Caco-2 (cell line): ENCODE measurements around the gene HOXD12. TPM values are rescaled to one million over a fixed set of nuclear protein-coding genes. Genes with fewer than 3 reads are reported as not detected.

Experiments used
- BruUV-seq: library from RNA; stranded (reverse); fragments of 400-500 nt; replicated peaks from 2 replicates; lab custom pipeline; 2021; lab: Mats Ljungman, UMichigan
- CTCF ChIA-PET: fragments of 300-600 bp; sonication (Branson Sonifier 250); formaldehyde crosslinking; loops from one replicate; lab custom pipeline; 2022; ENCODE audit warnings: antibody characterized with exemption; lab: Charles Lee
- POLR2A ChIA-PET: fragments of 300-600 bp; sonication (Branson Sonifier 250); formaldehyde crosslinking; loops from one replicate; lab custom pipeline; 2022; ENCODE audit warnings: antibody characterized with exemption; lab: Charles Lee
- DNase-seq, 2 experiments: peaks; one replicate each; pipeline versions ENCODE4 v3.0.0 to v3.0.0-alpha.2; 2020 to 2022
- H3K27me3 ChIP-seq: replicated peaks from 2 replicates; pipeline ENCODE4 v1.6.0; 2011; ENCODE audit warnings: low read length; ENCODE audit not compliant: control insufficient read depth, insufficient read depth
- H3K36me3 ChIP-seq: 2 replicates; pipeline ENCODE4 v1.5.1; 2011; ENCODE audit warnings: low read length; ENCODE audit not compliant: control insufficient read depth, insufficient read depth
- H3K4me1 ChIP-seq: fragments of 250-450 bp; sonication (Bioruptor Pico); 2 replicates; pipeline ENCODE4 v1.5.1; 2020; ENCODE audit warnings: mild to moderate bottlenecking
- H3K4me3 ChIP-seq: 2 replicates; pipeline ENCODE4 v1.5.1; 2011; ENCODE audit warnings: low read depth, mild to moderate bottlenecking, control low read depth, low read length
- H3K9me3 ChIP-seq: fragments of 250-450 bp; sonication (Bioruptor Pico); 2 replicates; pipeline ENCODE4 v1.5.1; 2020; ENCODE audit warnings: mild to moderate bottlenecking, moderate library complexity
- H3K27ac Mint-ChIP-seq: one replicate; pipeline ENCODE4 v1.8.0; 2022; ENCODE audit warnings: mixed read lengths; ENCODE audit not compliant: unreplicated experiment
- H3K27me3 Mint-ChIP-seq: one replicate; pipeline ENCODE4 v1.8.0; 2022; ENCODE audit warnings: mixed read lengths; ENCODE audit not compliant: insufficient read depth, unreplicated experiment
- H3K36me3 Mint-ChIP-seq: one replicate; pipeline ENCODE4 v1.8.0; 2022; ENCODE audit warnings: mild to moderate bottlenecking, mixed read lengths; ENCODE audit not compliant: insufficient read depth, unreplicated experiment
- H3K4me1 Mint-ChIP-seq: one replicate; pipeline ENCODE4 v1.8.0; 2022; ENCODE audit warnings: low read depth, mixed read lengths; ENCODE audit not compliant: unreplicated experiment
- H3K4me3 Mint-ChIP-seq: one replicate; pipeline ENCODE4 v1.8.0; 2022; ENCODE audit warnings: mild to moderate bottlenecking, moderate library complexity, mixed read lengths; ENCODE audit not compliant: unreplicated experiment
- H3K9me3 Mint-ChIP-seq: one replicate; pipeline ENCODE4 v1.8.0; 2022; ENCODE audit warnings: mixed read lengths; ENCODE audit not compliant: unreplicated experiment
- CTCF ChIP-seq, 2 experiments: fragments of 200-600 bp in 1 of 2; IDR thresholded peaks; 1 replicate in 1 of 2; 2 replicates in 1 of 2; pipeline versions ENCODE4 v1.5.1 to v1.8.0; 2011 to 2022; ENCODE audit warnings: antibody characterized with exemption in 1 of 2, control low read depth in 1 of 2, inconsistent platforms in 1 of 2, low read depth in 1 of 2, low read length in 1 of 2, mild to moderate bottlenecking in 1 of 2, moderate library complexity in 1 of 2; ENCODE audit not compliant: insufficient read depth in 1 of 2, severe bottlenecking in 1 of 2, unreplicated experiment in 1 of 2
- intact Hi-C: fragments of 100-400 bp; cut with micrococcal nuclease; formaldehyde crosslinking; loops from one replicate; pipeline ENCODE4 v1.10.0; 2022; ENCODE audit not compliant: unreplicated experiment
- total RNA-seq: library from RNA; stranded (reverse); gene quantifications from 2 replicates; pipeline ENCODE4 v1.2.3, GENCODE V29; 2022

Gene HOXD12
- total RNA-seq, 1 experiment from 2014 or later, result not detected

GRCh38 chr2:176137906-176138305, 38.3 kb downstream of the HOXD12 start:
- no peak overlapping the region for H3K27ac Mint-ChIP-seq
- DNase-seq, result no peak
- peaks cover 3% of the 10 kb centered on the region for H3K27me3 ChIP-seq
- BruUV-seq, result no TSS peak
- ChIA-PET CTCF (no interaction called here), POLR2A (no interaction called here)
- intact Hi-C loops, result loop anchor here (5.0 kb wide), 1 partner anchor 49 kb away; the partner anchor contains the start of gene HOXD1
- H3K9me3 ChIP-seq, result no peaks in the 10 kb centered on the region
- peaks cover 40% of the 10 kb centered on the region for H3K27me3 Mint-ChIP-seq
- 0 out of 2 replicates have a peak, but pooled peaks cover 8% of the 10 kb centered on the region for H3K4me1 ChIP-seq
- no peak overlapping the region for H3K4me3 ChIP-seq
- no peaks in the 10 kb centered on the region for H3K9me3 Mint-ChIP-seq
- no peaks in the 10 kb centered on the region for H3K36me3 ChIP-seq
- H3K4me1 Mint-ChIP-seq, result peaks cover 7% of the 10 kb centered on the region
- no peaks in the 10 kb centered on the region for H3K36me3 Mint-ChIP-seq
- no peak for TF ChIP-seq CTCF (IDR thresholded peaks at IDR 0.05; ENCODE audit: insufficient read depth in 1 of 2, low read depth in 1 of 2, low read length in 1 of 2, severe bottlenecking in 1 of 2, unreplicated experiment in 1 of 2)
- H3K4me3 Mint-ChIP-seq, result peak overlapping the region; percentile 76

GRCh38 chr2:176138526-176138922, 38.9 kb downstream of the HOXD12 start:
- Mint-ChIP-seq H3K4me1 (peaks cover 7% of the 10 kb centered on the region), H3K36me3 (no peaks in the 10 kb centered on the region), H3K27ac (no peak overlapping the region), H3K9me3 (no peaks in the 10 kb centered on the region), H3K4me3 (no peak overlapping the region), H3K27me3 (peaks cover 38% of the 10 kb centered on the region)
- BruUV-seq, result no TSS peak
- 0 out of 2 replicates have a peak, but pooled peaks cover 8% of the 10 kb centered on the region for H3K4me1 ChIP-seq
- ChIA-PET POLR2A (no interaction called here), CTCF (no interaction called here)
- no peak overlapping the region for H3K4me3 ChIP-seq
- TF ChIP-seq CTCF (IDR thresholded peaks at IDR 0.05; ENCODE audit: insufficient read depth in 1 of 2, low read depth in 1 of 2, low read length in 1 of 2, severe bottlenecking in 1 of 2, unreplicated experiment in 1 of 2), result no peak
- no peaks in the 10 kb centered on the region for H3K36me3 ChIP-seq
- intact Hi-C loops, result loop anchor here (5.0 kb wide), 1 partner anchor 49 kb away; the partner anchor contains the start of gene HOXD1
- H3K27me3 ChIP-seq, result peaks cover 3% of the 10 kb centered on the region; the same call in 1 of the 2 replicates
- no peak for DNase-seq
- no peaks in the 10 kb centered on the region for H3K9me3 ChIP-seq

GRCh38 chr2:176138923-176139660, 39.5 kb downstream of the HOXD12 start:
- Mint-ChIP-seq H3K4me1 (peaks cover 7% of the 10 kb centered on the region), H3K4me3 (no peak overlapping the region), H3K27ac (no peak overlapping the region), H3K36me3 (no peaks in the 10 kb centered on the region), H3K27me3 (peaks cover 35% of the 10 kb centered on the region), H3K9me3 (no peaks in the 10 kb centered on the region)
- intact Hi-C loops, result loop anchor here (5.0 kb wide), 1 partner anchor 48 kb away; the partner anchor contains the start of gene HOXD1
- Histone ChIP-seq H3K36me3 (no peaks in the 10 kb centered on the region), H3K27me3 (peaks cover 3% of the 10 kb centered on the region; the same call in 1 of the 2 replicates), H3K4me3 (no peak overlapping the region), H3K4me1 (0 out of 2 replicates have a peak, but pooled peaks cover 8% of the 10 kb centered on the region), H3K9me3 (no peaks in the 10 kb centered on the region)
- POLR2A ChIA-PET, result no interaction called here
- CTCF ChIA-PET, result no interaction called here
- no TSS peak for BruUV-seq
- DNase-seq, result no peak
- no peak for TF ChIP-seq CTCF (IDR thresholded peaks at IDR 0.05; ENCODE audit: insufficient read depth in 1 of 2, low read depth in 1 of 2, low read length in 1 of 2, severe bottlenecking in 1 of 2, unreplicated experiment in 1 of 2)
